ENCODE results near the gene TMEM101. TPM values are rescaled to one million over a fixed set of nuclear protein-coding genes. Genes with fewer than 3 reads are reported as not detected.

Gene TMEM101
- total and polyA plus RNA-seq, 2 of the 13 experiments (the other 11 are each of a cell fraction or from before 2014, with no cell fraction given) = 72.0 to 100 TPM

GRCh38 chr17:44014437-44015172 is at the start of gene TMEM101 (continued):
- TF ChIP-seq ZNF317 (CRISPR knock-in tag; IDR thresholded peaks at IDR 0.05) (peak; percentile 82), CBX5 (CRISPR knock-in tag; IDR thresholded peaks at IDR 0.05; ENCODE audit: borderline replicate concordance) (peak; percentile 99), GFI1 (CRISPR knock-in tag; IDR thresholded peaks at IDR 0.05; ENCODE audit: borderline replicate concordance) (peak; percentile 44; the same call in 1 of the 2 replicates), TOE1 (CRISPR knock-in tag; IDR thresholded peaks at IDR 0.05) (peak; percentile 64; the same call in 1 of the 2 replicates), ZFY (CRISPR knock-in tag; IDR thresholded peaks at IDR 0.05) (peak; percentile 87), CCDC6 (CRISPR knock-in tag; IDR thresholded peaks at IDR 0.05) (no peak), ZNF225 (CRISPR knock-in tag; IDR thresholded peaks at IDR 0.05) (peak; percentile 85; the same call in 1 of the 2 replicates), NFYB (CRISPR knock-in tag; IDR thresholded peaks at IDR 0.05) (peak; percentile 71), HMGA1 (CRISPR knock-in tag; conservative IDR thresholded peaks at IDR 0.05) (no peak), TEAD2 (CRISPR knock-in tag; IDR thresholded peaks at IDR 0.05) (no peak; the same call in 1 of the 2 replicates), POGZ (CRISPR knock-in tag; IDR thresholded peaks at IDR 0.05) (peak; percentile 98), GZF1 (CRISPR knock-in tag; IDR thresholded peaks at IDR 0.05) (peak; percentile 91), MLLT10 (CRISPR knock-in tag; IDR thresholded peaks at IDR 0.05) (no peak; the same call in 1 of the 2 replicates), ZNF747 (CRISPR knock-in tag; IDR thresholded peaks at IDR 0.05; ENCODE audit: borderline replicate concordance) (peak; percentile 55; the same call in 1 of the 2 replicates), ZNF879 (CRISPR knock-in tag; IDR thresholded peaks at IDR 0.05) (no peak), KLF9 (CRISPR knock-in tag; IDR thresholded peaks at IDR 0.05; ENCODE audit: low read depth) (peak; percentile 66; the same call in 1 of the 2 replicates), TFDP2 (CRISPR knock-in tag; IDR thresholded peaks at IDR 0.05) (peak; percentile 83), ZMAT3 (CRISPR knock-in tag; conservative IDR thresholded peaks at IDR 0.05) (peak; percentile 91), HHEX (CRISPR knock-in tag; IDR thresholded peaks at IDR 0.05) (peak; percentile 44; the same call in 1 of the 2 replicates), WIZ (CRISPR knock-in tag; IDR thresholded peaks at IDR 0.05) (peak; percentile 48; the same call in 1 of the 2 replicates), SNAI1 (CRISPR knock-in tag; IDR thresholded peaks at IDR 0.05; ENCODE audit: borderline replicate concordance) (peak; percentile 85; the same call in 1 of the 2 replicates), MEIS2 (CRISPR knock-in tag; IDR thresholded peaks at IDR 0.05) (peak; percentile 81), ZSCAN21 (CRISPR knock-in tag; IDR thresholded peaks at IDR 0.05; ENCODE audit: borderline replicate concordance) (peak; percentile 76; the same call in 1 of the 2 replicates)
- TF ChIP-seq, protein P1, sequence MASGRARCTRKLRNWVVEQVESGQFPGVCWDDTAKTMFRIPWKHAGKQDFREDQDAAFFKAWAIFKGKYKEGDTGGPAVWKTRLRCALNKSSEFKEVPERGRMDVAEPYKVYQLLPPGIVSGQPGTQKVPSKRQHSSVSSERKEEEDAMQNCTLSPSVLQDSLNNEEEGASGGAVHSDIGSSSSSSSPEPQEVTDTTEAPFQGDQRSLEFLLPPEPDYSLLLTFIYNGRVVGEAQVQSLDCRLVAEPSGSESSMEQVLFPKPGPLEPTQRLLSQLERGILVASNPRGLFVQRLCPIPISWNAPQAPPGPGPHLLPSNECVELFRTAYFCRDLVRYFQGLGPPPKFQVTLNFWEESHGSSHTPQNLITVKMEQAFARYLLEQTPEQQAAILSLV (CRISPR knock-in tag; IDR thresholded peaks at IDR 0.05; ENCODE audit: borderline replicate concordance) = peak; percentile 89
- TF ChIP-seq, protein P2, sequence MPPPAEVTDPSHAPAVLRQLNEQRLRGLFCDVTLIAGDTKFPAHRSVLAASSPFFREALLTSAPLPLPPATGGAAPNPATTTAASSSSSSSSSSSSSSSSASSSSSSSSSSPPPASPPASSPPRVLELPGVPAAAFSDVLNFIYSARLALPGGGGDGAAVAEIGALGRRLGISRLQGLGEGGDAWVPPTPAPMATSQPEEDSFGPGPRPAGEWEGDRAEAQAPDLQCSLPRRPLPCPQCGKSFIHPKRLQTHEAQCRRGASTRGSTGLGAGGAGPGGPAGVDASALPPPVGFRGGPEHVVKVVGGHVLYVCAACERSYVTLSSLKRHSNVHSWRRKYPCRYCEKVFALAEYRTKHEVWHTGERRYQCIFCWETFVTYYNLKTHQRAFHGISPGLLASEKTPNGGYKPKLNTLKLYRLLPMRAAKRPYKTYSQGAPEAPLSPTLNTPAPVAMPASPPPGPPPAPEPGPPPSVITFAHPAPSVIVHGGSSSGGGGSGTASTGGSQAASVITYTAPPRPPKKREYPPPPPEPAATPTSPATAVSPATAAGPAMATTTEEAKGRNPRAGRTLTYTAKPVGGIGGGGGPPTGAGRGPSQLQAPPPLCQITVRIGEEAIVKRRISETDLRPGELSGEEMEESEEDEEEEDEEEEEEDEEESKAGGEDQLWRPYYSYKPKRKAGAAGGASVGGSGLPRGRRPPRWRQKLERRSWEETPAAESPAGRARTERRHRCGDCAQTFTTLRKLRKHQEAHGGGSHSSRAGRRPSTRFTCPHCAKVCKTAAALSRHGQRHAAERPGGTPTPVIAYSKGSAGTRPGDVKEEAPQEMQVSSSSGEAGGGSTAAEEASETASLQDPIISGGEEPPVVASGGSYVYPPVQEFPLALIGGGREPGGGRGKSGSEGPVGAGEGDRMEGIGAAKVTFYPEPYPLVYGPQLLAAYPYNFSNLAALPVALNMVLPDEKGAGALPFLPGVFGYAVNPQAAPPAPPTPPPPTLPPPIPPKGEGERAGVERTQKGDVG (CRISPR knock-in tag; IDR thresholded peaks at IDR 0.05; ENCODE audit: borderline replicate concordance) = peak; percentile 89

All from HepG2 (cell line).